C4-2B (cell line): ENCODE data around the gene RGCC.

ENCODE experiments used
- ZFX ChIP-seq: fragments of 450-650 bp; IDR thresholded peaks from 2 replicates; pipeline ENCODE4 v1.6.1; 2017
- TF ChIP-seq, protein P1 (sequence below): fragments of 450-650 bp; conservative IDR thresholded peaks from 2 replicates; pipeline ENCODE4 v1.5.1; 2017; ENCODE audit warnings: mild to moderate bottlenecking

DNA sequence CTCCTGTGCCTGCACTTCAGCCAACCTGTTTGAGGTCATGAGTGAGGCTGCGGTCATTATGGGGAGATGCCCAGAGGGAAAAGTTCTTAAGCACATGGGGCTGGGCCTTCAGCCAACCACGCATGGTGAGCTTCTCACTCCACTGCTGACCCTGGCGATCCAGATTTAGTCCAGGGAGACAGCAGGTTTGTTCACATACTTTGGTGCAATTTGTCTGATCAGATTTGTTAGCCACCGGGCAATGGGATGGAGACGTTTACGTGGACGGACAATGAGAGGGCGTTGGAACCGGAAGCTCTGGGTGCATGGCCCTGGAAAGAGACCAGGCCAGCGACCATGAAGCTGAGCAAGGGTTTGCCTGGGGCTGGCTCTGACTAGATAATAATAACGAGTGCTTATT is 56.2 kb downstream of the RGCC start:
- TF ChIP-seq, protein P1, sequence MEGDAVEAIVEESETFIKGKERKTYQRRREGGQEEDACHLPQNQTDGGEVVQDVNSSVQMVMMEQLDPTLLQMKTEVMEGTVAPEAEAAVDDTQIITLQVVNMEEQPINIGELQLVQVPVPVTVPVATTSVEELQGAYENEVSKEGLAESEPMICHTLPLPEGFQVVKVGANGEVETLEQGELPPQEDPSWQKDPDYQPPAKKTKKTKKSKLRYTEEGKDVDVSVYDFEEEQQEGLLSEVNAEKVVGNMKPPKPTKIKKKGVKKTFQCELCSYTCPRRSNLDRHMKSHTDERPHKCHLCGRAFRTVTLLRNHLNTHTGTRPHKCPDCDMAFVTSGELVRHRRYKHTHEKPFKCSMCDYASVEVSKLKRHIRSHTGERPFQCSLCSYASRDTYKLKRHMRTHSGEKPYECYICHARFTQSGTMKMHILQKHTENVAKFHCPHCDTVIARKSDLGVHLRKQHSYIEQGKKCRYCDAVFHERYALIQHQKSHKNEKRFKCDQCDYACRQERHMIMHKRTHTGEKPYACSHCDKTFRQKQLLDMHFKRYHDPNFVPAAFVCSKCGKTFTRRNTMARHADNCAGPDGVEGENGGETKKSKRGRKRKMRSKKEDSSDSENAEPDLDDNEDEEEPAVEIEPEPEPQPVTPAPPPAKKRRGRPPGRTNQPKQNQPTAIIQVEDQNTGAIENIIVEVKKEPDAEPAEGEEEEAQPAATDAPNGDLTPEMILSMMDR = no peak
- TF ChIP-seq ZFX = no peak
